Measurements from ENCODE around the gene FARS2. TPM values are rescaled to one million over a fixed set of nuclear protein-coding genes. Genes with fewer than 3 reads are reported as not detected.

The FARS2 gene
- total RNA-seq, 2 experiments from 2014 or later: 16.7 to 20.2 TPM

DNA sequence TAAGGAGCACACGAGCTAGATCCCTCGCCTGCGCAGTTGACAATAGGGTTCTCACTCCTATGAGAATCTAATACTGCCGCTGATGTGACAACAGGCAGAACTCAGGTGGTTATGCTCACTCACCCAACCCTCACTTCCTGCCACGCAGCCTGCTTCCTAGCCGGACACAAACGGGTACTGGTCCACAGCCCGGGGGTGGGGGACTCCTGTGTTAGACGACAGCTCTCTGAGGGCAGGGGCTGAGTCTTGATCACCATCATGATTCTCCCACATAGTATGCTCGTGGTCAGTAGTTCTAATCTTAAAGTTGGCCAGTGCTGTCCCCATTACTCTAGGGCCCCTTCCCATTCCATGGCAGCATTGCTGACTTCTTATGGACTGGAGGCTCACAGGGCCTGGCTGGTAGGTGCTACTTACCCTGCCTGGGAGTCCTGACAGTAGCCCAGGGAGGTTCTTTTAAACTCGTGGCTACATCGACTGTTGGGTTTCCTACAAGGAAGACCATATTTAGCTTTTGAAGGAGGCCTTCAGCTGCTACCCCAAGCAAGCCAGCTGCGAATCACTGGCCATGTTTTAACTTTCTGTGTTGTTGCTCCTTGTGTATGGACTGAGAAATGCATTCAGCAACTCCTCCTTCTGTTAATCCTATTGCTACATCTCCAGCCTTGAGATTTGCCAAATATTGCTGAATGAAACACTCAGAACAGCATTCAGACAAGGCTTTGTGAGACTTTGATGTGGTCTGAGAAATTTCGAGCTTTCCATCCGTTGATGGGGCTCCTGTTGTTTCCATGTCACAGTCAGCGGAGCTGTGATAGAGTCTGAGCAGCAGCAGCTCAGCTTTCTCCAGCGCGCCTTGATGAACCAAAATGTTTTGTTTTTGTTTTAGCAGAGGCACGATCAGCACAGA, 445.1 kb downstream of the FARS2 start:
- DNase-seq: peak; percentile 40
- ATAC-seq: peak; percentile 53
- ChIA-PET POLR2A (no interaction called here), CTCF (no interaction called here)
- H3K9me3 Mint-ChIP-seq (ENCODE audit: insufficient read depth): no peaks in the 10 kb centered on the region
- H3K36me3 Mint-ChIP-seq (ENCODE audit: low read depth): peaks cover 3% of the 10 kb centered on the region
- H3K4me1 Mint-ChIP-seq (ENCODE audit: low read depth): peaks cover 27% of the 10 kb centered on the region
- H3K27ac Mint-ChIP-seq: peak overlapping the region; percentile 7
- H3K27me3 Mint-ChIP-seq (ENCODE audit: low read depth): no peaks in the 10 kb centered on the region
- no peak overlapping the region for H3K4me3 Mint-ChIP-seq

DNA sequence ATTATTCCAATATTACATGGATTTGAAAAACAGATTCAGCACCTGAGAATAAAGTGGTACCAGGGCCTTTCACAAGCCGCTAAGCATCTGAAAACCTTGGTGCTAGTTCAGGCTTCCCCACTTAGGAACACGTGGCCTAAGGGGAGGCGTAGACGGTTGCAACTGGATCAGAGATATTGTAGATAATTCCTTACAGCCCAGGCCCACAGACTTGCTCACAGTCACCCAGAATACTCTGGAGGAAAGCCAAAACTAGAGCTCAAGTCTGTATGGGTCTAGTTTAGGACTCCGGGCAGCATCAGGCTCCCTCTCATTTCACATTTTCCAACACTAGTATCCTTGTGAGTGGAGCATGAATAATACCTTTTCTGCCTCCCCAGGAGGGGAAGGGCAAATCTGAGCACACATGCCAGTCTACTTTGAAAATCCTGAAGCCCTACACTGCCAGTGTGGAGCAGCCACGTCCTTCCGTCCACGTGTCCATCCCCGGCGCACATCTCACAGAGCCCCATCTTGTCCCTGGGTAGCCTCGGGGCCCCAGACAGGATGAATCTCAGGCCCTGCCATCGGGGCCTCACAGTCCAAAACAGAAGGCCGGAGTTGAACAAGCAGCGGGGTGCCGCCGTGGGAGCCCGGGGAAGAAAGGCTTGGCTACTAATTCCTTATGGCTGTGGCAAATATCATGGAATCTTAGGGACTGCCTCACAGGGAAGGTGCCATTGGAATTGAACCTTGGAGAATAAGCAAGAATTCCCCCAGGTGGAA, 446.1 kb downstream of the FARS2 start:
- ATAC-seq (no peak), DNase-seq (no peak)
- no peaks in the 10 kb centered on the region for H3K27me3 Mint-ChIP-seq (ENCODE audit: low read depth)
- ChIA-PET CTCF (no interaction called here), POLR2A (no interaction called here)
- no peak overlapping the region for H3K4me3 Mint-ChIP-seq
- H3K27ac Mint-ChIP-seq: no peak overlapping the region
- peaks cover 3% of the 10 kb centered on the region for H3K36me3 Mint-ChIP-seq (ENCODE audit: low read depth)
- peaks cover 24% of the 10 kb centered on the region for H3K4me1 Mint-ChIP-seq (ENCODE audit: low read depth)
- no peaks in the 10 kb centered on the region for H3K9me3 Mint-ChIP-seq (ENCODE audit: insufficient read depth)

DNA sequence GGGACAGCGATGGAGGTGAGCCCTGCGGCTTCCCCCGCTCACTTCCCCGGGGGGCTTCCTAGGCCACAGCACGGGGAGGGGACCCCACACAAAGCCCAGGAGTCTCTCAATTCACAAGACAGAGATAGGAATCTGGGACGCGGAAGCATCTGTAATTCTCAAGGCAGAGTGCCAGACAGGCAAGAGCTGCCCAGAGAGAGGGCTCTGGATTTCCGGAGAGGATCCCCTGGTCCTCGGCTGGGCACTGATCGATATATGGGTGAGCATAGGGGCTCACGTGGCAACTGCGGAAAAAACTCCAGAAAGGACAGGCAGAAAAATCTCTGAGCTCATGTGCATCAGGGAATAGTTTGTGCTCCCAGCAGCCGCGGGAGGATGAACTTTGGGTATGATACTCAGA, 449.2 kb downstream of the FARS2 start:
- no peak overlapping the region for H3K4me3 Mint-ChIP-seq
- no peaks in the 10 kb centered on the region for H3K27me3 Mint-ChIP-seq (ENCODE audit: low read depth)
- CTCF ChIA-PET: no interaction called here
- POLR2A ChIA-PET: no interaction called here
- H3K9me3 Mint-ChIP-seq (ENCODE audit: insufficient read depth): peaks cover 4% of the 10 kb centered on the region
- H3K4me1 Mint-ChIP-seq (ENCODE audit: low read depth): peaks cover 19% of the 10 kb centered on the region
- ATAC-seq (no peak), DNase-seq (no peak)
- H3K36me3 Mint-ChIP-seq (ENCODE audit: low read depth): peaks cover 3% of the 10 kb centered on the region
- no peak overlapping the region for H3K27ac Mint-ChIP-seq

DNA sequence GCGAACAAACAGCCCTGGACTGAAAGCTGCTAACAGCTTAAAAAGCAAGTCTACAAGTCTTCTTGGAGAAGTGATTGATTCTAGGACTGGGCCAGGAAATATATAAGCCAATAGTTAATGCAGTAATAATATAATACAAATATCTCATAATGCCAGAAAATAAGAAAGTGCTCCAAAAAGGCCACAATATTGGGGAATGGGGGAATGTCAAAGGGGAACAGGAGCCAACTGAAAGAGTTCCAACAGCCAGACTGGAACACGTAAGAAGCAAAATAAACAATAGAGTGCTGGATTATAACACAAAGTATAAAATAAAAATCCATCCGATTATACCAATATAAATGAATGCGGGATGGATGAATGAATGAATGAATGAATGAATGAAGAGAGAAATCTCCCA, 449.6 kb downstream of the FARS2 start:
- ATAC-seq (no peak), DNase-seq (no peak)
- POLR2A ChIA-PET: no interaction called here
- Mint-ChIP-seq H3K36me3 (ENCODE audit: low read depth) (no peaks in the 10 kb centered on the region), H3K9me3 (ENCODE audit: insufficient read depth) (peaks cover 8% of the 10 kb centered on the region), H3K4me3 (no peak overlapping the region), H3K27ac (no peak overlapping the region), H3K4me1 (ENCODE audit: low read depth) (peaks cover 15% of the 10 kb centered on the region), H3K27me3 (ENCODE audit: low read depth) (no peaks in the 10 kb centered on the region)
- CTCF ChIA-PET: no interaction called here

DNA sequence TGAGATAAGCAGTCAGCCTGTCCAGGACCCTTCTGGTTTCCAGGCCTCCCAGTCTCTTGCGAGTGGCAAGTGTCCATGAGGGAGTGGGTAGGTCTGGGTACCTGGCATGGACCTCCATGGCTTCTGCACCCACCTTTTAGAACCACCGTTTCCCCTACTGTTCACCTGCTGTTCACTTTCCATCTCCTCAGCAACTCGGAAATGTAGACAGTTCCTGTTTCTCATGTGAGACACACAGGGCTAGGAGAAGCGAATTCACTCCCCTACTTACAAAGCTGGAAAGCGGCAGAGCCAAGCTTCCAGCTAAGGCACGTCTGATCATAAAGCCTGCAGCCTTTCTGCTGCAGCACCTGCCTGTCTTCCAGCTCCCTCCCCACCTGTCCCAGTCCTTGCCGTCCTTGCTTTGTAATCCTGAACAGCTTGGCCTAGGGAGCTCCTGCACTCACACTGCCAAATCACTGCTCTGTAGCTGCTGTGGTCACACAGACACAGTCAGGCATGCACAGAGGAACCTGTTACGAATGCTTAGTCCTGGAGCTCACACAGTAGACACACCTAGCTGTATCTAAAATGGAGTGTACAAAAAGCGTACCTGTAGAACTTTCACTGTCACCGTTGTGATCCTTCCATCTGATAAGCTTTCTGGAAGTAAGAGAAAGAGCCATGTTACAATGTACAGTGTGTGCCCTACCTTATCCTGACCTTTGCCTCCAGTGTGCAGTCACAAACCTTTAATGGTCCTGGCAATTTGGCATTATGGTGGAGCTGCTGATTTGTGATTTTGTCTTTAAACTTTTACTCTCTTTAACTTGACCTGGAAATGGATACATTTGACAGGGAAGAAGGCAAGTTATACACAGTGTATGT, 451.3 kb downstream of the FARS2 start:
- Mint-ChIP-seq H3K36me3 (ENCODE audit: low read depth) (peaks cover 8% of the 10 kb centered on the region), H3K27ac (no peak overlapping the region), H3K4me1 (ENCODE audit: low read depth) (peaks cover 3% of the 10 kb centered on the region), H3K27me3 (ENCODE audit: low read depth) (no peaks in the 10 kb centered on the region), H3K4me3 (no peak overlapping the region), H3K9me3 (ENCODE audit: insufficient read depth) (peaks cover 20% of the 10 kb centered on the region)
- no peak for DNase-seq
- CTCF ChIA-PET: no interaction called here
- POLR2A ChIA-PET: no interaction called here
- no peak for ATAC-seq

DNA sequence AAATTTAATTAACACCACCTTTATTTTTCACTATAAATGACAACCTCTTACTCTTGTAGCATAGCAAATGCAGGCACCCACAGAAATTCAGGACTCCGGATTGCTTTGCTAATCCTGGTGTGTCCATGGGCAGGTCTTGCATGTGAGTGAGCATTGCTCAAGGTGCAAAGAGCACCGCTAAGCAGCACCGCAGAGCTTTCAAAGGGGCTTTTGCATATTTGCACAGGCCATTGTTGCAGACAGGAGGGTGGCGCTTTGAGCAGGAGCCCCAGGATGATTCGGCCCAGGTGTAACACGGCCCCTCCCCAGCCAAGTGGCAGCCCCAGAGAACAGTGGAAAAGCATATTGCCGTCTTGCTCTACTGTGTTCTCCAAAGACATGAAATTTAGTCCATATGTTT, 452.2 kb downstream of the FARS2 start:
- POLR2A ChIA-PET: no interaction called here
- H3K36me3 Mint-ChIP-seq (ENCODE audit: low read depth): peaks cover 8% of the 10 kb centered on the region

DNA sequence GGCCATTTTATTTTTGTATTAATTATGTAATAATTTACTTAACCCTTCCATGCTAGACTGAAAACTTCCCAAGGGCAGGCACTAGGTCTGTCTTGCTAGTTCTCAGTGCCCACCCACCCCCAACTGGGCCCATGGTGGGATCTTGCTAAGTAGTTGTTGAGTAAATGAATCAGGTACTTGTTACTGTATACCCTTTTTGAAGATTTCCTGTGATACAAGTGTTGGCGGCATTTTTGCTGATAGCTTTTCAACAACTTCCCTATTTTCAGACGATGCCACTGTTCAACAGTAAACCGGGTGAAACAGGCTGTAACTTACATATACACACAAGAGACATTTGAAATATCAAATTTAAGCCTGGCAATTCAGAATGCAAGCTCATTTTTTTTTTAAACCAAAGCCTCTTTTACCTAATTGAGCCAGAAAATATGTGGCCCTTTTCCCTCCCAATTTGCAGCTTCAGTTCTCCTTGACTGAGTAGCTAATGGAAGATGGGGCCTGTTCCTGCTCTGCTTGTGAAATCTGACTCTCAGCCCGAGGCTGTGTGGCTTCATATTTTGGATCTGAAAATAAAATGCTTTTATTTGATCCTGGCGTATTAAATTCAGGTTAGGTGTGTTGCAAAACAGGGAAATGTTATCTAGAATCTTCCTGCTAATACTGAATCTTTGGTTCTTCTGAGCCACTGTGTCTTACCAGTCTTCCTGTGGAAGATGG, 457.1 kb downstream of the FARS2 start:
- peaks cover 13% of the 10 kb centered on the region for H3K36me3 Mint-ChIP-seq (ENCODE audit: low read depth)
- H3K4me1 Mint-ChIP-seq (ENCODE audit: low read depth): peaks cover 3% of the 10 kb centered on the region
- ATAC-seq (no peak), DNase-seq (no peak)
- CTCF ChIA-PET: no interaction called here
- H3K27ac Mint-ChIP-seq: no peak overlapping the region
- no peaks in the 10 kb centered on the region for H3K27me3 Mint-ChIP-seq (ENCODE audit: low read depth)
- no peak overlapping the region for H3K4me3 Mint-ChIP-seq
- POLR2A ChIA-PET: no interaction called here
- peaks cover 22% of the 10 kb centered on the region for H3K9me3 Mint-ChIP-seq (ENCODE audit: insufficient read depth)

More for the DNA sequence above, 452.2 kb downstream of the FARS2 start:
- CTCF ChIA-PET: no interaction called here
- Mint-ChIP-seq H3K4me1 (ENCODE audit: low read depth) (no peaks in the 10 kb centered on the region), H3K27me3 (ENCODE audit: low read depth) (no peaks in the 10 kb centered on the region), H3K27ac (no peak overlapping the region), H3K4me3 (no peak overlapping the region), H3K9me3 (ENCODE audit: insufficient read depth) (peaks cover 22% of the 10 kb centered on the region)
- ATAC-seq (no peak), DNase-seq (no peak)

DNA sequence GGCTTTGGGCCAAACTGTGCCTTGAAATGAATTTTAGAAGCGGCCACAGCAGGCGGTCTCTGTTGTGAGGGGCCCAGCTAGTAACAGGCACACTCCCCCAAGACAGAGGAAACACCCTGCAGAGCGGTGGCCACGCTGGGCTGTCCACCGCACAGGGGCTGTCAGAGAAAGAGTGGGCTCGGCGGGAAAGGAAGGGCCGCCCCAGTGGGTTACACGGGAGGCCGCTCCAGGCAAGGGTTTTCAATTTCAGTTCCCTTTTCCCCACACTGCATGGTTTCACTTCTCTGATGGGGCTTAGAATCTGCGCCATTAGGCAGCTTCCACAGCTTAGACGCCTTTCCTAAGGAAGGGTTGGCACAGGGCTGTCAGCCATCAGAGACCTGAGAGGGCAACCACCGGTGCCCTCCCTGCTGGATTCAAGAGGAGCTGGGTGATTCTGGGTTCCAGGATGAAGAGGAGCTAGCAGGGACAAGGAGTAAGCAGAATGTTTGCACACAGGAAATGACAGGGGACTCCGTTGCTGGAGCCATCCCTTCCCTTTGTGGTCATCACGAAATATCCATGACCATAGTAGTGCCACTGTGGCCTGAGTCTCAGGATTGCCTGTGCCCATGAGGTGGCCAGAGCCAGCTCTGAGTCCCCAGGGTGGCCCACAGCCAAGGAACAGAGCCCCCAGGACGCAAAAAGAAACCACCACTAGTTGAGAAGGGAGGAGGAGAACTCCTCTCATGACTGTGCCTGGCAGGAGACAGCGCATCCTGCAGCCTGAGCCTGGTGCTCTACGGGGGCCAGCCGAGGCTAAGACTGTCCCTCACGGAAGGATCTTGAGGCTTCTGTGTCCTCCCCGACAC, 462.8 kb downstream of the FARS2 start:
- H3K4me1 Mint-ChIP-seq (ENCODE audit: low read depth): peaks cover 16% of the 10 kb centered on the region
- peak overlapping the region; percentile 62 for H3K4me3 Mint-ChIP-seq
- peak overlapping the region; percentile 84 for H3K27ac Mint-ChIP-seq
- no peaks in the 10 kb centered on the region for H3K27me3 Mint-ChIP-seq (ENCODE audit: low read depth)
- CTCF ChIA-PET: no interaction called here
- DNase-seq: no peak
- peaks cover 2% of the 10 kb centered on the region for H3K36me3 Mint-ChIP-seq (ENCODE audit: low read depth)
- ATAC-seq: peak; percentile 68
- POLR2A ChIA-PET: no interaction called here
- no peaks in the 10 kb centered on the region for H3K9me3 Mint-ChIP-seq (ENCODE audit: insufficient read depth)

DNA sequence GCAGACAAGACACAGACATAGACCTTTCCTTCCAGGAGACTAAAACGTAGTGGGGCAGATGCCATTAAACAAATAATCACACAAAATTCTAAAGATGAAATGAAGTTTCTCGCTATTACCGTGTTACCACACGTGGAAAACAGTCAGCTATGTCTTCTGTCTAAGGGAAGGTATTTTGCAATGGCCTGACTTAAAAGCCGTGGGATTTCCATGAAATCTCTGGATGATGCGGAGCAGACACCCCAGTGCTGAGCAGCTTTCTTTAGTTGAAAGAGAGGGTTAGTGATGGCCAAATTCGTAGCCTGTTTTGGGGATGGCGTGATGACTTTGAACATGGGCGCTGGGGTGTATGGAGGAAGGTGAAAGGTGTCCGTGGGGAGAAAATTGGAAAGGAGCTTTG, 463.6 kb downstream of the FARS2 start:
- H3K27ac Mint-ChIP-seq: no peak overlapping the region
- POLR2A ChIA-PET: no interaction called here
- H3K4me3 Mint-ChIP-seq: no peak overlapping the region

DNA sequence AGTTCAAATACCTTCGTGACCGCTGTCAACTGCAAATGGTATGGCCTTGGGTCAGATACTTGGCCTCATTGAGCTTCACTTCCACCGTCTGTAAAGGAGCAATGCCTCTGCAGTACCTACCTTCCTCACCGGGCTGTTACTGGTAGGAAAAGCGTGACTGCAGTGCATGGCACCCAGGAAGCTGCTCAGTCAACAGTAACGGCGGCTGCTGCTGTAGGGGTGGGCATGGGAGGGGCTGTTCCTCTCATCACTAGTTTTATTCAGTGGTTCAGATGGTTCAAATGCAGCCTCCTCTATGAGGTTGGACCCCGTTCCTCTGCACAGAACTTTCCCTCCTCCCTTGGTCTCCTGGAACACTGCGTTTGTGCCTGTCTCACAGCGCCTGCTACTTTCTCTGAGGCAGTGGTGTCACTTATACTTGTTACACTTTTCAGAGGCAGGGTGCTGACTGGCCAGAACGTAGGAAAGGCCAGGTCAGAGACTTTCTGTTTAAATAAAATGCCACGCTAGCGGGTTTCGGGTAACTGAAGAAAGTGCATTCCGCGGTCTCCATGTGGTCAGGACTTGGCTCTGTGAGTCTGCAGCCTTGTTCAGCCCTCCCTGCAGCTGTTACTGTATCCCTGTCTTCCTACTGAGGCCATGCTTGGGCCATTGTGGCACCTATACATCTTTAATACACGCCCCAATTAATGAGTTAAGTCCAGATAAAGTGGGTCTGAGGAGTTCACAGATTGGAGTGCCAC, 465.8 kb downstream of the FARS2 start:
- H3K27me3 Mint-ChIP-seq (ENCODE audit: low read depth): no peaks in the 10 kb centered on the region
- H3K4me1 Mint-ChIP-seq (ENCODE audit: low read depth): peaks cover 16% of the 10 kb centered on the region
- H3K4me3 Mint-ChIP-seq: no peak overlapping the region
- H3K27ac Mint-ChIP-seq: no peak overlapping the region
- no peak for ATAC-seq
- H3K9me3 Mint-ChIP-seq (ENCODE audit: insufficient read depth): no peaks in the 10 kb centered on the region
- no peak for DNase-seq
- POLR2A ChIA-PET: no interaction called here
- H3K36me3 Mint-ChIP-seq (ENCODE audit: low read depth): no peaks in the 10 kb centered on the region
- CTCF ChIA-PET: interaction anchor here (1.4 kb wide), 1 partner anchor 15 kb away, joined by 3 read pairs; no protein-coding TSS in a partner anchor

More for the DNA sequence above, 463.6 kb downstream of the FARS2 start:
- Mint-ChIP-seq H3K4me1 (ENCODE audit: low read depth) (peaks cover 16% of the 10 kb centered on the region), H3K27me3 (ENCODE audit: low read depth) (no peaks in the 10 kb centered on the region), H3K9me3 (ENCODE audit: insufficient read depth) (no peaks in the 10 kb centered on the region), H3K36me3 (ENCODE audit: low read depth) (no peaks in the 10 kb centered on the region)
- CTCF ChIA-PET: no interaction called here
- ATAC-seq (no peak), DNase-seq (no peak)
